Esophagus muscularis mucosa (tissue), 3 donors: Measurements from ENCODE around the gene RPS19BP1.

Source experiments
- POLR2A ChIP-seq: fragments of 450-650 bp; IDR thresholded peaks from one replicate; pipeline ENCODE4 v1.6.1; 2017; ENCODE audit warnings: antibody characterized with exemption, moderate library complexity, mild to moderate bottlenecking, low read depth
- POLR2AphosphoS5 ChIP-seq, 2 donors: sonication (generic); formaldehyde crosslinking; IDR thresholded peaks; one replicate each; pipeline ENCODE4 v1.6.1; 2017; ENCODE audit warnings: antibody characterized with exemption in 2 of 2
- TF ChIP-seq, protein P1 (sequence below), 3 experiments: fragments of 200-600 bp in 2 of 3; fragments of 450-650 bp in 1 of 3; sonication (generic) in 2 of 3; IDR thresholded peaks; one replicate each; pipeline ENCODE4 v1.5.1; 2017 to 2019; ENCODE audit warnings: antibody characterized with exemption in 3 of 3, mild to moderate bottlenecking in 2 of 3, moderate library complexity in 1 of 3

DNA sequence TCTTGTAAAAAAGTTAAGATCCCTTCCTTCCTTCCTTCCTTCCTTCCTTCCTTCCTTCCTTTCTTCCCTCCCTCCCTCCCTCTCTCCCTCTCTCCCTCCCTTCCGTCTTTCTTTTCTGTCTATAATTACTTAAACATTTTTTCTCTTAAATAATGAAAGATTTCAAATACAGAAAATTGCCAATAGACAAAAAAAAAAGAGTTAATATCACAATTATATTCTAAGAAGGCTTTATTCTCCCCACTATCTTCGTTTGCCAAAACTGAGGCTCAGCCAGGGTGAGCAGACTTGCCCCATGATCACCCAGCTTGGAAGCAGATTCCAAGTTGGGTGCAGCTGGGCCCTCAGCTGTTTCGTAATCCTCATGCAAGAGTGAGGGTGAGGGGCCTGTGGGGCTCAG is 37.7 kb upstream of the RPS19BP1 start:
- TF ChIP-seq POLR2A (no peak), POLR2AphosphoS5 (IDR thresholded peaks at IDR 0.05) (no peak)
- TF ChIP-seq, protein P1, sequence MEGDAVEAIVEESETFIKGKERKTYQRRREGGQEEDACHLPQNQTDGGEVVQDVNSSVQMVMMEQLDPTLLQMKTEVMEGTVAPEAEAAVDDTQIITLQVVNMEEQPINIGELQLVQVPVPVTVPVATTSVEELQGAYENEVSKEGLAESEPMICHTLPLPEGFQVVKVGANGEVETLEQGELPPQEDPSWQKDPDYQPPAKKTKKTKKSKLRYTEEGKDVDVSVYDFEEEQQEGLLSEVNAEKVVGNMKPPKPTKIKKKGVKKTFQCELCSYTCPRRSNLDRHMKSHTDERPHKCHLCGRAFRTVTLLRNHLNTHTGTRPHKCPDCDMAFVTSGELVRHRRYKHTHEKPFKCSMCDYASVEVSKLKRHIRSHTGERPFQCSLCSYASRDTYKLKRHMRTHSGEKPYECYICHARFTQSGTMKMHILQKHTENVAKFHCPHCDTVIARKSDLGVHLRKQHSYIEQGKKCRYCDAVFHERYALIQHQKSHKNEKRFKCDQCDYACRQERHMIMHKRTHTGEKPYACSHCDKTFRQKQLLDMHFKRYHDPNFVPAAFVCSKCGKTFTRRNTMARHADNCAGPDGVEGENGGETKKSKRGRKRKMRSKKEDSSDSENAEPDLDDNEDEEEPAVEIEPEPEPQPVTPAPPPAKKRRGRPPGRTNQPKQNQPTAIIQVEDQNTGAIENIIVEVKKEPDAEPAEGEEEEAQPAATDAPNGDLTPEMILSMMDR (IDR thresholded peaks at IDR 0.05): no peak
